NCI-H2081 treated with DMSO at 0.1 percent for 48 hours (cell line): ENCODE measurements around the gene CPA2.
"Not testable (repeated sequence)": the region's sequence is repeated elsewhere in the genome, so short reads cannot be mapped to it uniquely, and the experiment has no call there.

ENCODE experiments used
- DNase-seq: peaks from one replicate; lab custom pipeline; 2025; lab: John Stamatoyannopoulos, UW

CPA2 gene

GRCh38 chr7:130309986-130310385 lies 43.3 kb downstream of the CPA2 start:
- no peak for DNase-seq

DNA sequence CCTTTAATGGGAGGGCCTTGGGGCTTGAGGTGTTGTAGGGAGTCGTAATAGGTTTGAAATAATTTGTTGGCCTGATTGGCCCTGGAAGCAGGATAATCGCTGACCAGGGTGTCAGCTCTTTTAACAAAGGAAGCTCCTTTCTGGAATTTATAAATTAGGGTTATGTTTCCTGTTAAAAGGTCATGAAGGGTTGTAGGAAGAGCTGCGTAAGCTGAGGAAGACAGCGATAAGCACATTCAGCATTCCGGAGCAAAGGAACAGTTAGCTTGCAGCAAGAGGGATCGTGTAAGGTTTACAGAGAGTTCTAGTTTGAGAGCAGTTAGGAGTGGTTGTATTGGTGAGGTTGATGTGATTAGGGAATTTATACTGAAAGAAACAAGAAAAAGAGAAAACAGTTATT lies 47.6 kb downstream of the CPA2 start:
- DNase-seq = no peak

GRCh38 chr7:130319541-130319940 lies 52.9 kb downstream of the CPA2 start:
- no peak for DNase-seq

GRCh38 chr7:130321542-130322229 lies 55.0 kb downstream of the CPA2 start:
- DNase-seq = not testable (repeated sequence)

GRCh38 chr7:130322615-130323014 lies 56.0 kb downstream of the CPA2 start:
- DNase-seq = no peak

GRCh38 chr7:130324306-130324943 lies 57.8 kb downstream of the CPA2 start:
- DNase-seq = no peak

GRCh38 chr7:130329681-130330080 lies 63.0 kb downstream of the CPA2 start:
- DNase-seq = peak; percentile 31

- DNase-seq = no peak
These were observed 65.8 kb downstream of the CPA2 start for GRCh38 chr7:130332259-130333053.

- no peak for DNase-seq
These were observed 67.2 kb downstream of the CPA2 start for GRCh38 chr7:130333832-130334231.

- DNase-seq = no peak
These were observed 67.6 kb downstream of the CPA2 start for GRCh38 chr7:130334274-130334673.

DNA sequence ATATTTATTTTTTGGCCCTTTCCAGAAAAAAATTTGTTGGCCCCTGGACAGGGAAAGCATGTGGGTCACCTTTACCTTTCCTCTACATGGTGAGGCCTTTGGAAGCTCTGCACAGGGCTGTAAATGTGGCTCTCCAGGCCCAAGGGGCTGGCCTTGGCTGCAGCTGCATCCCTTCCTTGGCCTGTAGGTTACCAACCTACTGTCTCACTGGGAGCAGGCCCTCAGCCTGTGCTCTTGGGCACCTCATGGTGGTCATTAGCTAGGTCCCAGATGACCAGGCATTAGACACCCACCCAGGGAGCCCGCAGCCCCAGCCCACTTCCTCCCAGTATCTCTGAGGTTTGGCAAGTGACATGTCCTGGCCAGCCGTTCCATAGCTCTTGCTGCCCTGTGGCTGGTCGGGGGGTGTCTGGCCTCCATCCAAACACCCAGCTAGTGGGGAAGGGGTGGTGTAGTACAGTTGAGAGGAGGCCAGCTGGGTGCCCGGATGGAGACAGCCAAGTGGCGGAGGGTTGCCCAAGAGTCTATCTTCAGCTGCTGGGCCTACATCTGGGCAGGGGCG lies 70.8 kb downstream of the CPA2 start:
- DNase-seq = no peak

- DNase-seq = no peak
These were observed 71.6 kb downstream of the CPA2 start for GRCh38 chr7:130338233-130338632.
